ENCODE results near the gene TEKT3. TPM values are rescaled to one million over a fixed set of nuclear protein-coding genes. Genes with fewer than 3 reads are reported as not detected.

The TEKT3 gene
- total RNA-seq, 2 donors from 2014 or later, result not detected

Other genes starting within 250 kb of the TEKT3 start
- gene PMP22, start 76.3 kb downstream of the TEKT3 start, total RNA-seq, result 100 to 1,000 TPM; 160 to 164 TPM
- gene CDRT4, start 126.0 kb upstream of the TEKT3 start, total RNA-seq, result under 1 TPM in 1 of 2 donors, not detected in 1; 0.94 TPM
- 1 to 10 TPM; 3.3 to 5.3 TPM for gene TVP23C, start 221.9 kb upstream of the TEKT3 start, total RNA-seq